ENCODE data around the gene KCNE4. TPM values are rescaled to one million over a fixed set of nuclear protein-coding genes. Genes with fewer than 3 reads are reported as not detected.

The KCNE4 gene
- total RNA-seq, 6 experiments from 2014 or later = 4.6 to 10.5 (median 5.0) TPM

- DNase-seq = no peak
- H3K27ac Mint-ChIP-seq = peak overlapping the region; percentile 87
- H3K4me3 Mint-ChIP-seq = peak overlapping the region; percentile 14; the same call in 1 of the 2 replicates
- H3K36me3 Mint-ChIP-seq (ENCODE audit: low read depth) = peaks cover 36% of the 10 kb centered on the region
- H3K9me3 Mint-ChIP-seq = peaks cover 4% of the 10 kb centered on the region
- peaks cover 78% of the 10 kb centered on the region for H3K4me1 Mint-ChIP-seq (ENCODE audit: low read depth)
- TF ChIP-seq CTCF (IDR thresholded peaks at IDR 0.05) = no peak
- peaks cover 2% of the 10 kb centered on the region; the same call in 1 of the 2 replicates for H3K27me3 Mint-ChIP-seq (ENCODE audit: insufficient read depth)
Measured at GRCh38 chr2:223008956-223009355, 43.0 kb upstream of the KCNE4 start.

- no peak for TF ChIP-seq CTCF (IDR thresholded peaks at IDR 0.05)
- peak; percentile 92 for DNase-seq
- Mint-ChIP-seq H3K36me3 (ENCODE audit: low read depth) (peaks cover 32% of the 10 kb centered on the region), H3K27ac (peak overlapping the region; percentile 87), H3K9me3 (peaks cover 2% of the 10 kb centered on the region), H3K4me1 (ENCODE audit: low read depth) (peaks cover 76% of the 10 kb centered on the region), H3K27me3 (ENCODE audit: insufficient read depth) (peaks cover 3% of the 10 kb centered on the region; the same call in 1 of the 2 replicates), H3K4me3 (peak overlapping the region; percentile 51)
Measured at GRCh38 chr2:223010641-223011040, 41.3 kb upstream of the KCNE4 start.

- Mint-ChIP-seq H3K4me1 (ENCODE audit: low read depth) (peaks cover 60% of the 10 kb centered on the region), H3K9me3 (no peaks in the 10 kb centered on the region; the same call in 1 of the 2 replicates), H3K27me3 (ENCODE audit: insufficient read depth) (peaks cover 3% of the 10 kb centered on the region; the same call in 1 of the 2 replicates), H3K27ac (no peak overlapping the region; the same call in 1 of the 2 replicates), H3K36me3 (ENCODE audit: low read depth) (peaks cover 21% of the 10 kb centered on the region), H3K4me3 (no peak overlapping the region)
- DNase-seq = no peak
- TF ChIP-seq CTCF (IDR thresholded peaks at IDR 0.05) = no peak
Measured at GRCh38 chr2:223012291-223012690, 39.7 kb upstream of the KCNE4 start.

- no peak overlapping the region for H3K27ac Mint-ChIP-seq
- no peaks in the 10 kb centered on the region for H3K9me3 Mint-ChIP-seq
- H3K4me1 Mint-ChIP-seq (ENCODE audit: low read depth) = peaks cover 13% of the 10 kb centered on the region; the same call in 1 of the 2 replicates
- no peak for DNase-seq
- H3K27me3 Mint-ChIP-seq (ENCODE audit: insufficient read depth) = peaks cover 7% of the 10 kb centered on the region; the same call in 1 of the 2 replicates
- no peak overlapping the region for H3K4me3 Mint-ChIP-seq
- H3K36me3 Mint-ChIP-seq (ENCODE audit: low read depth) = peaks cover 8% of the 10 kb centered on the region
- no peak for TF ChIP-seq CTCF (IDR thresholded peaks at IDR 0.05)
Measured at GRCh38 chr2:223019390-223019930, 32.5 kb upstream of the KCNE4 start.

- H3K27ac Mint-ChIP-seq = no peak overlapping the region
- H3K36me3 Mint-ChIP-seq (ENCODE audit: low read depth) = peaks cover 8% of the 10 kb centered on the region
- peak; percentile 18; the same call in 1 of the 2 replicates for TF ChIP-seq CTCF (IDR thresholded peaks at IDR 0.05)
- H3K9me3 Mint-ChIP-seq = no peaks in the 10 kb centered on the region
- DNase-seq = no peak
- peaks cover 5% of the 10 kb centered on the region; the same call in 1 of the 2 replicates for H3K27me3 Mint-ChIP-seq (ENCODE audit: insufficient read depth)
- H3K4me3 Mint-ChIP-seq = no peak overlapping the region
- H3K4me1 Mint-ChIP-seq (ENCODE audit: low read depth) = peaks cover 8% of the 10 kb centered on the region; the same call in 1 of the 2 replicates
Measured at GRCh38 chr2:223019987-223020717, 31.8 kb upstream of the KCNE4 start.
